Measurements from ENCODE around the gene TMEM120B. TPM values are rescaled to one million over a fixed set of nuclear protein-coding genes. Genes with fewer than 3 reads are reported as not detected.

Gene TMEM120B
- total RNA-seq, 1 donor from 2014 or later = 3.9 TPM

- DNase-seq (ENCODE audit: low read depth in 2 of 2) = peak; percentile 86 to 94
These were observed 90.5 kb downstream of the TMEM120B start for GRCh38 chr12:121802843-121803698.

- DNase-seq (ENCODE audit: low read depth in 2 of 2) = peak in 1 of 2 donors; percentile 65
These were observed 91.4 kb downstream of the TMEM120B start, which contains the start of gene SETD1B for GRCh38 chr12:121803861-121804416. SETD1B (plus strand) TSS chr12:121804009; CDS start chr12:121804738, 729 bp downstream.

DNA sequence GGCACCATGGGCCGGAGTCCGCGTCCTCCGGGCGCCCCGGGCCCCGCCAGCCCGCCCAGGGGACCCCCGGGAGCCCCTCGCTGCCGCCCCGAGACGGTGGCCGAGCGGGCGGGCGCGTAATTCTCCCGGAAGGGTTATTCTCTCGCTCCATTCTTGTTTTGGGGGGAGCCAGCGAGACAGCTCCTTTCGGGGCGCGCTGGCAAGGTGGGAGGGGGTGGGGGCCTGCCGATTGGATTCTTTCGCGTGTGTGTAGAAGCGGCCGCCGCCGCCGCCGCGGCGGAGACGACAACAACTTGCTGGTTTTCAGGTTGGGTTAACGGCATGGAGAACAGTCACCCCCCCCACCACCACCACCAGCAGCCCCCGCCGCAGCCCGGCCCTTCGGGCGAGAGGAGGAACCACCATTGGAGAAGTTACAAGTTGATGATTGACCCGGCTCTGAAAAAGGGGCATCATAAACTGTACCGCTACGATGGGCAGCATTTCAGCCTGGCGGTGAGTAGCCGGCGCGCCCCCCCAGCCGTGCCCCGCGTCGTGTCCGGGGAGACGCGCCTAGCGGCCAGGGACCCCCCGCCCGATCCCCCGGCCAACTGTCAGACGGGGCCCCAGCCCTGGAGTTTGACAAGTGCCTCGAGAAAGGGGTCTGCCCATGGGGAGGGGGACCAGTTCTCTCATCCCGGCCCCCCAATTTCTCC is 92.0 kb downstream of the TMEM120B start:
- peak in 1 of 2 donors; percentile 56 for DNase-seq (ENCODE audit: low read depth in 2 of 2)

DNA sequence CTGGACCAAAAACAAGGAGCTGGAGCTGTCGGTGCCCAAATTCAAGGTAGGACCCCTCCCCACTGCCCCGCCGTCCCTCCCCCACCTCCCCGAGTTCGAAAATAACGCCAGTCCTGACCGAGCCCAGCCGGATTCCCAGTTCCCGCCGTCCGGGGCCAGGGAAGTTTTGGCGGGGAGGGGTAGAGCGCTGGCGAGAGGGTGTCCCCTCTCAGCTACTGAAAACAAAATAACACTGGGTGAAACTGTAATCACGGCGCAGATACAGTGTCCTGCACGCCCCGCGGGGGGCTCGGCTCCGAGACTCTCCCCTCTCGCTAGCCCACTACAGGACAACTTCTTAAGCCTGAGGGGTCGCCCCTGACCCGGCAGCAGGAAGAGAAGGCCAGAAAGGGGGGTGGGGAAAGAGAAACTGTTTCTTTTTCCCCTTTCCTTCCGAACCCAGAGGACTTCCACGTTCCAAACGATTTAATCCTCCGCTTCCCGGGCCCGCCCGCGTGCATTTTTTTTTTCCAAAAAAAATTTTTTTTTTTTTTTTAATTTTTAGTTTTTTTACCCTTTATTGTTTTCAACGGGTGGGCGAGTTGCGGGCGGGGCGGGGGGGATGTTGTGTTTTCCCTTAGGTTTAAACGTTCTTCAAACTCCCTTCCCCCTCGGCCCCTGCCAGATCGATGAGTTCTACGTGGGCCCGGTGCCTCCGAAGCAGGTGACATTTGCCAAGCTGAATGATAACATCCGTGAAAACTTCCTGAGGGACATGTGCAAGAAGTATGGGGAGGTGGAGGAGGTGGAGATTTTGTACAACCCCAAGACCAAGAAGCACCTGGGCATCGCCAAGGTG is 92.8 kb downstream of the TMEM120B start:
- peak in 1 of 2 donors; percentile 24 for DNase-seq (ENCODE audit: low read depth in 2 of 2)

DNA sequence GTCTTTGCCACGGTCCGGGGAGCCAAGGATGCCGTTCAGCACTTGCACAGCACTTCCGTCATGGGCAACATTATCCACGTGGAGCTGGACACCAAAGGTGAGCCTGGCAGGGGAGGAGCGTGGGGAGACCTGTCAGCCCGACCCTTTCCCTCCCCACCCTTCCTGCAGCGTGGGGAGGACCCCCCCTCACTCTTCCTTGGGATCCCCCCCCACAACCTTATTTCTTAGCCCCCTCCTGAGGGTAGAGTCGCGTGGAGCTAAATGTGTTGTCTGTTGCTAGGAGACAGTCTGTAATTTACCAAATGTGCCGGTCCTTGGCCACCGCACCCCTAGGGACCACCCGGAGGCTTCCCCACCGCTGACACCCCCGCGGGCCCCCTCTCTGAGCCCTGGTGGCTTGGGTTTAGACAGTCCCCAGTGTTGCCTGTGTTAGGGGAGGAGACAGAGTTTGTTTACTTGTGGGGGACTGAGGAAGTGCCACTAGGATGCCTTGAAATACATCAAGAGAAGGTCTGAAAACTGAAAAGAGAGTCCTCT is 93.5 kb downstream of the TMEM120B start:
- DNase-seq (ENCODE audit: low read depth in 2 of 2) = no peak

- no peak for DNase-seq (ENCODE audit: low read depth in 2 of 2)
These were observed 94.2 kb downstream of the TMEM120B start for GRCh38 chr12:121806546-121807423.

GRCh38 chr12:121807642-121808347 is 95.2 kb downstream of the TMEM120B start:
- no peak for DNase-seq (ENCODE audit: low read depth in 2 of 2)

DNA sequence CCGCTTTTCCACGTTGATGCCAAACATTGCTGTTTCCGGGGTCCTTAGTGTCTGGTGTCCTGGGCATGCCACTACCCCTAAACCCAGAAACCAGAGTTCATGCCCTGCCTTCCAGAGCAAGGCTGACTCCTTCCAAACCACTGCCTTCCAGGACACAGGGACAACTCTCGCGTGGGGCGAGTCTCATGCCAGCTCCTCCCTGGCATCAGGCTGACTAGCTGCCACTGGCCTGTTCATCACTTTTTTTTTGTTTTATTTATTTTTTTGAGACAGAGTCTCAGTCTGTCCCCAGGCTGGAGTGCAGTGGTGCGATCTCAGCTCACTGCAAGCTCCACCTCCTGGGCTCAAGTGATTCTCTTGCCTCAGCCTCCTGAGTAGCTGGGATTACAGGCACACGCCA is 96.1 kb downstream of the TMEM120B start:
- no peak for DNase-seq (ENCODE audit: low read depth in 2 of 2)

- no peak for DNase-seq (ENCODE audit: low read depth in 2 of 2)
These were observed 97.2 kb downstream of the TMEM120B start for GRCh38 chr12:121809712-121810116.

DNA sequence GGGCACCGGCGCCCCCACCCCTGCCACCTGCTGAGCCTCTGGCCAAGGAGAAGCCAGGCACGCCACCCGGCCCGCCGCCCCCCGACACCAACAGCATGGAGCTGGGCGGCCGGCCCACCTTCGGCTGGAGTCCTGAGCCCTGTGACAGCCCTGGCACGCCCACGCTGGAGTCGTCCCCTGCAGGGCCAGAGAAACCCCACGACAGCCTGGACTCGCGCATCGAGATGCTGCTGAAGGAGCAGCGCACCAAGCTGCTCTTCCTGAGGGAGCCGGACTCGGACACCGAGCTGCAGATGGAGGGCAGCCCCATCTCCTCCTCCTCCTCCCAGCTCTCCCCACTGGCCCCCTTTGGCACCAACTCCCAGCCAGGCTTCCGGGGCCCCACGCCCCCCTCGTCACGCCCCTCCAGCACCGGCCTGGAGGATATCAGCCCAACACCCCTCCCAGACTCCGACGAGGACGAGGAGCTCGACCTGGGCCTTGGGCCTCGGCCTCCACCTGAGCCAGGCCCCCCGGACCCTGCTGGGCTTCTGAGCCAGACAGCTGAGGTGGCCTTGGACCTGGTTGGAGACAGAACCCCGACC is 97.8 kb downstream of the TMEM120B start:
- no peak for DNase-seq (ENCODE audit: low read depth in 2 of 2)

DNA sequence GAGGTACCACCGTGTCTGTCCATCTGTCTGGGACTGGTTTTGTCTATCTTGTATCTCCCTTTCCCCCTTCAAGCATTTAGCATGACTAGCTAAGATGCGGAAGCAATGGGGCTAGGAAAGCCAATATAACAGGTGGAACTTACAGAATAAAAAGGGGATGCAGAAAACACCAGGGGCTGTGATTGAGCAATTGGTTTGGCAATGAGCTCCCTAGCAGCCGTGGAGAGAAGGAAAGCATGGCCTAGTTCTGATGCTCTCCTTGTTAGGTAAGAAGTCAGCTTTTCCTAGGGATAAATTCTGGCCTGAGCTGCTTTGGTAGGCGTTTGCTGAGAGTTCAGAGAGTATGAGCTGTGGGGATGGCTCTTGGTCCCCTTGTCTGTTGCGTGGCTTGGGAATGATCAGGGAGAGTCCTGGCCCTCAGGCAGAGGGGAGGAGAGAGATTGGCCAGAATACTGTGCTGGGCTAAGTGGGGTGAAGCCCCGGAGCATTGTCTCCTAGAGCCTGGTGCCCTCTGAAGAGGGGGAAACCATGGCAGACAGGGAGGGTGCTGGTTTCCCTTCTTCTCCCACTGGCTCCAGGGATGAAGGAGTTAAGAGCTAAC is 98.4 kb downstream of the TMEM120B start:
- DNase-seq (ENCODE audit: low read depth in 2 of 2) = no peak

- peak in 1 of 2 donors; percentile 72 for DNase-seq (ENCODE audit: low read depth in 2 of 2)
These were observed 99.1 kb downstream of the TMEM120B start for GRCh38 chr12:121811434-121812319.

DNA sequence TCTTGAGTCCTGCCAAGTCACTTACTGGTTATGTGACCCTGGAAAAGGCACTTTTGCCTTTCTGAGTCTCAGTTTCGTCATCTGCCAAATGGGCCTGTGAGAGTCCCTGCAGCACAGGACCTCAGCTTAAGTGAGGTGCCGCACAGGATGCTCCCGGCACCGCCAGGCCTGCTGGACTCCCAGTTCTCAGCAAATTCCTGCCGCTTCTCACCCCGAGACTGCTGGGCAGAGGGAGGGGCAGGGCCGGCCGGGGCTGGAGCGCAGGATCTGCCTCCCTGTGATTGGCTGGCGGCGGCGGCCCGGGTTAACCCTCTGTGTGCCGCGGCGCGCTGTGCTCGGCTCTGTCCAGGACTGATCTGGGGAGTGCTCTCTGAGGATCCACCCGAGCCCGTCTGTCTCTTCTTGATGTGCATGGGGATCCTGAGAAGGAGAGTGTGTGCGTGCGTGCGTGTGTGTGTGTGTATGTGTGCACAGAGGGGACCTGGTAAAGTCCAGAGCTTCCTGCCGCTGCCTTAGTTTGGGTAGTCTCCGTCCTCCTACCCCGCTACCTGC is 99.8 kb downstream of the TMEM120B start:
- peak in 1 of 2 donors; percentile 75 for DNase-seq (ENCODE audit: low read depth in 2 of 2)

- peak in 1 of 2 donors; percentile 24 for DNase-seq (ENCODE audit: low read depth in 2 of 2)
These were observed 100.7 kb downstream of the TMEM120B start for GRCh38 chr12:121812921-121813896.

DNA sequence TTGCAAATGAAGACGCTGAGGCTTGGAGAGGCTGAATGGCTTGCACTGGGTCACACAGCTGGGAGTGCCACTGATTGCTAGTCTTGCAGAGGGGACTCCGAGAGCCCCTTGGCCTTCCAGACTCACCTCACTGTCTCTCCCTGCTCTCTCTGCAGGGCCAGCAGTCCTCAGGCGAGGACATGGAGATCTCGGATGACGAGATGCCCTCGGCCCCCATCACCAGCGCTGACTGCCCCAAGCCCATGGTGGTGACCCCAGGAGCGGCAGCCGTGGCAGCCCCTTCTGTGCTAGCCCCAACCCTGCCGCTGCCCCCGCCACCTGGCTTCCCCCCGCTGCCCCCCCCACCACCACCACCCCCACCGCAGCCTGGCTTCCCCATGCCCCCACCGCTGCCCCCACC is 101.4 kb downstream of the TMEM120B start:
- DNase-seq (ENCODE audit: low read depth in 2 of 2) = no peak

Data from dermis microvascular lymphatic vessel endothelial cell (primary cell).